GM19455 (cell line): Measurements from ENCODE around the gene ZNF507.
"Not testable (repeated sequence)": the region's sequence is repeated elsewhere in the genome, so short reads cannot be mapped to it uniquely, and the experiment has no call there.

Experiments
- ATAC-seq: cut with Tn5 transposase; IDR thresholded peaks from one replicate; pipeline ENCODE4 v1.9.1; 2021; ENCODE audit not compliant: unreplicated experiment

The ZNF507 gene

DNA sequence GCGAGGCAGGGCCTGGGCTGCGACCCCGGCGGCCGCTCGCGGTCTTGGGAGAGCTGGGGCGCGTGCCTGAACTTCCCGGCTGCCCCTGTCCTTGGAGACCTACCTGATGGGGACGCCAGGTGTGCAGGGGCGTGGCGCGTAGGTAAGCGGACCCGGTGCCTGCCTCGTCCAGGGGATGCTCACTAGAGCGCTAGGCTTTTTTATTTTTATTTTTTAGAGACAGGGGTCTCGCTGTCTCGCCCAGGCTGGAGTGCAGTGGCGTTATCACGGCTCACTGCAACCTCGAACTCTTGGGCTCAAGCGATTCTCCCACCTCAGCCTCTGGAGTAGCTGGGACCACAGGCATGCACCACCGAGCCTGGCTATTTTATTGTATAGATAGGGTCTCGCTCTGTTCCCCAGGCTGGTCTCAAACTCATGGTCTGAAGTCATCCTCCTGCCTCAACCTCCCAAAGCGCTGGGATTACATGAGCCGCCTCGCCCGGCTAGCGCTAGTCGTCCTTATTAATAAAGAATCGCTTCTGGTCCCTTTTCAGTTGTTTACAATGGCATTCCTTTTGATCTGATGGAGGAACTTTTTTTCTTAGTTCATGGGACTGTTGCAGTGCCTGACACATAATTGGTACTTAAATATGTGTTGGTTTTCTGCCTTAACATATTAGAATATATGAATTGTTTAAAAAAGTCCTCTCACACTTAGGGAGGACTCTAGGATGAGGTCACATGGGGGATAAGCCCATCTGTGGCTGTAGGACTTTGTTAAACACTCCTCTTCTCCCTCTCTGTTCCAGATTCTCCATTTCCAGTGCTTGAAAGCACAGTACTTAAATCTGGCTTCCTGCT lies 61.0 kb downstream of the ZNF507 start:
- no peak for ATAC-seq

- ATAC-seq = no peak
These were observed 61.9 kb downstream of the ZNF507 start for GRCh38 chr19:32407004-32407992.

DNA sequence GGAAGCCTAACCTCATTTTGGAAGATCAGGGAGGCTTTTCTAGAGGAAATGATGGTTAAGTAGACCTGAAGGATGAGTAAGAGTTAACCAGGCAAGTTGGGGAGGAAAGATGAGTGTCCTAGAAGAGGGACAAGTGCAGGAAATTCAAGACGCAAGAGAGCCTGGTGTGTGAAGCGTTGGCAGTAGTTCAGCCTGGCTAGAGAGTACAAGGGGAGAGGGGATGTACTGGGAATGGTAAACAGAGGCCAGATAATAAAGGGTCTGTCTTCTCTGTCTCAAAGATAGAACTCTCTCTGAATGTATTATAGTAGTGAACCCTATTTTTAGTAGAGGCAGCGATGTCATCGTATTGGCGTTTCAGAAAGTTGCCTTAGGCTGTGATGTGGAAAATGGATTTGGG lies 69.8 kb downstream of the ZNF507 start:
- ATAC-seq = no peak

DNA sequence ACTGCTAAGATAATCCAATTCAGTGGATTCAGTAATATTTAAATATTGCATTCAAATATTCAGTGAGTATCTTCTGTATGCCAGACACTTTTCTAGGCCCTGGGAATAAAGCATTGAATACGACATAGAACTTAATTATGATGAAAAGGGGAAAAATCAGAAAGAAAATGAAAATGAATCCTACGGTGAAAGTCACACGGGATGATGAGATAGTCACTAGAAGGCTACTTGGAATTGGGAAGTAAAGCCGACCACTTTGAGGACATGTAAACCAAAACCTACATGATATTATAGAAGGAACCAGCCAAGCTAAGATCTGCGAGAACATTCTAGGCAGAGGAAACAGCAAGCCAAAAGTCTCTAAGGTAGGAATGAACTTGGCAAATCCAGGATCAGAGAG lies 70.3 kb downstream of the ZNF507 start:
- no peak for ATAC-seq

- no peak for ATAC-seq
These were observed 71.5 kb downstream of the ZNF507 start for GRCh38 chr19:32416749-32417456.

GRCh38 chr19:32418155-32418554 lies 72.7 kb downstream of the ZNF507 start:
- no peak for ATAC-seq

GRCh38 chr19:32421589-32422361 lies 76.4 kb downstream of the ZNF507 start:
- ATAC-seq = no peak

GRCh38 chr19:32422435-32422834 lies 77.0 kb downstream of the ZNF507 start:
- ATAC-seq = no peak

- not testable (repeated sequence) for ATAC-seq
These were observed 78.5 kb downstream of the ZNF507 start for GRCh38 chr19:32423944-32424343.

- ATAC-seq = no peak
These were observed 82.1 kb downstream of the ZNF507 start for GRCh38 chr19:32427536-32427935.

- ATAC-seq = no peak
These were observed 91.3 kb downstream of the ZNF507 start for GRCh38 chr19:32436692-32437091.

GRCh38 chr19:32437096-32437495 lies 91.7 kb downstream of the ZNF507 start:
- ATAC-seq = no peak
